NCI-H1092 treated with DMSO at 0.1 percent for 48 hours (cell line): Measurements from ENCODE around the gene TRAPPC5.

Experiments used
- DNase-seq: peaks from one replicate; lab custom pipeline; 2025; lab: John Stamatoyannopoulos, UW

The TRAPPC5 gene

DNA sequence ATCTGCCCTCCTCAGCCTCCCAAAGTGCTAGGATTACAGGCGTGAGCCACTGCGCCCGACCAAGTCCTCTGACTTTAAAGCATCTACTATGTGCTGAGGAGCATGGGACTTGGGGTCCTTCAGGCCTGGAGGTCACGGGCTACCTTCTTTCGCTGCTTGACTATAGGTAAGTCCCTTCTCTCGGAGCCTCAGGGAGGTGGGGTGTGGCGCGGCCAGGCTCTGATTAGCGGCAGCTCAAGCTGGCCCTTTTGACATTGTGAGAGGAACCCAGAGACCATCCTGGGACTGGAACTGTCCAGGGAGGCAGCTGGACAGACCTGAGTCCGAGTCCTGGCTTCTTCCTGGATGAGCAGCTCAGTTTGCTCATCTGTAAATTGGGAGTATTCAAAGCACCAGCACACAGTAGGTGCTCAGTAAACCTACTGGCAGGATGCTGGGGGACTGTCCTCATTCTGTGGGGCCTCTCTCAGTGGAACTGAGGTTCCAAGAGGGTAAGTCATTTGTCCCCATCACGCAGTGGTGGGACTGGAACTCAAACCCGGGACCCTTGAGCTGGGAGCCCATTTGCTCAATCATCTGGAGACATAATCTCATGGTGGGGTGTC is 20.5 kb downstream of the TRAPPC5 start:
- DNase-seq, result no peak

DNA sequence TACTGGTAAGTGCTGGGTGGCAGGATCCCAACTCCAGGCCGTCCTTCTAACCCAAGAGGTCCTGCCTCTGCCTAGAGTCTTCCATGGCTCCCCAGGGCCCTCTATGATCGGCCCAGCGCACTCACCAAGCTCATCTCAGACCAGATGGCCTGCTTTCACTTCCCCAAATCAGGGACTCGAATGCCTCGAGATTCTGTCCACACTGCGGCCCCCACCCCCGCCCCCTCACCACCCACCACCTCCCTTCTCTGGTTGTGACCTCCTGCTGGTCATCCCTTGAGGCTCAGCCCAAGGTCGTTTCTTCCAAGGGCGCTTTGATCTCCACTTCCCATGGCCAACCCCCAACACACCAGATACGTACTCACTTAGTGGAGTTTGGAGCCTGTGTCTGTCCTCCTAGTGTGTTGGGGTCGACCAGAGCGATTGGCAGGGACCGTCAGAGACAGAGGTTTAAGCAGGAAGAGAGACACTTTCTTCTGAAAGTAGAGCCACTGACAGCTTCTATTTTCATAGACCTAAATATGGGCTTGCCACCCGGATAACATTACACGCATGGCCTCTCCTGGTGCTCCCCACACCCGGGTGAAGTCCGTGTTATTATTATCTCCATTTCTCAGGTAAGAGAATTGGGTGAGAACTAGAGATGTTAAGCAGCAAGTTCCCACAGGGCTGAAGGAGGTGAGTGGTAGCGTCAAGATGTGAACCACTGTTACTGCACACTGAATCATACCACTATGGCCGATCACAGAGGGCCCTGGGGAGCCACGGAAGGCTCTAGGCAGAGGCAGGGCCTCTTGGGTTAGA is 21.2 kb downstream of the TRAPPC5 start, which contains the start of gene FCER2:
Gene FCER2, minus strand, starts transcription at position 478 of the 804 bp plus-strand sequence. CDS start 2,371 bp downstream, outside the sequence.
- no peak for DNase-seq

DNA sequence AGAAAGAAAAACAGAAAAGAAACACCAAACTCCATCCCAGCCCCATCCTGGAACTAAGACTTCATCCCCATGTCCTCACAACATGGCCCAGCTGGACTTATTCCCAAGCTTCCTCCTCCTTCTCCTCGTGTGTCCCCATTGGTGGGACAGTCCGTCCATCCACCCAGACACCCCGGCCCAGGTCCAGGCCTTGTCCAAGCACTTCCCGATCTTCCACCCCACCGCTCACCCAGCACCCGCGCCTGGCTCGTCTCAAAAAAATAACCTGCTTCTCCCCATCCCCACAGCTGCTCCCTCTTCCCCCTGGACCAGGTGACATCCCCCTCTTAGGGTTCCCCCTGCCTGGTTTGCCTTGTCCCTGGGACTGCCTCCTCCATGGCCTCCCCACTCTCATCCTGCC is 22.7 kb downstream of the TRAPPC5 start:
- DNase-seq, result no peak

GRCh38 chr19:7704280-7705060 is 23.8 kb downstream of the TRAPPC5 start:
- no peak for DNase-seq

- no peak for DNase-seq
Measured at GRCh38 chr19:7705387-7706187, 25.0 kb downstream of the TRAPPC5 start.

DNA sequence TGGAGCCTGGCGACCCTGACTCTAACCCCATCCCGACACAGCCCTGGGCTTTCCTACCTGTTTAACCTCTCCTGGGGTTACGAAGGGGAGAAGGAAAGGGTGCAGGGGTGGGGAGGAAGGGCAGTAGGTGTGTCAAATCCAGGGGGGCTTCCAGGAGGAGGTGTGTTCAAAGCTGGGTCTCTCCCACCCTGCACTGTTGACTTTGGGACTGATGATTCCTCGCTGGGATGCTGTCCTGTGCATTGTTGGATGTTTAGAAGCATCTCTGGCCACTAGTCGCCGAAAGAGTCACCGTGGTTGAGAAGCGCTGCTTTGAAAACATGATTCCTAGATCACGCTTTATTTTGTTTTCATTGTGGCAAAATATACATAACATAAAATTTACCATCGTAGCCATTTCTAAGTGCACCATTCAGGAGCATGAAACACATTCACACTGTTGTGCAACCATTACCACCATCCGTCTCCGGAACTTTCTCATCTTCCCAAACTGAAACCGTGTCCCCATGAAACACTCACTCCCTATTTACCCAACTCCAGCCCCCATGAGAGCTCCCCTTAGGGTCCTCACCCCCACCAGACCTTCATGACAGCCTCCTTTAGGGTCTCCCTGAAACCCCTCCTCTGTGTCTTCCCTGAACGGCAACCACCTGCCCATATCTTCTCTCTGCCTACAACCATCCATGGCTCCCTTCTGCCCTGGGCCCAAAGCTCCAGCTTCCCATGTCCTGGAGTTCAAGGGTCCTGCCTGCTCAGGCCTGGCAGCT is 25.7 kb downstream of the TRAPPC5 start:
- no peak for DNase-seq

DNA sequence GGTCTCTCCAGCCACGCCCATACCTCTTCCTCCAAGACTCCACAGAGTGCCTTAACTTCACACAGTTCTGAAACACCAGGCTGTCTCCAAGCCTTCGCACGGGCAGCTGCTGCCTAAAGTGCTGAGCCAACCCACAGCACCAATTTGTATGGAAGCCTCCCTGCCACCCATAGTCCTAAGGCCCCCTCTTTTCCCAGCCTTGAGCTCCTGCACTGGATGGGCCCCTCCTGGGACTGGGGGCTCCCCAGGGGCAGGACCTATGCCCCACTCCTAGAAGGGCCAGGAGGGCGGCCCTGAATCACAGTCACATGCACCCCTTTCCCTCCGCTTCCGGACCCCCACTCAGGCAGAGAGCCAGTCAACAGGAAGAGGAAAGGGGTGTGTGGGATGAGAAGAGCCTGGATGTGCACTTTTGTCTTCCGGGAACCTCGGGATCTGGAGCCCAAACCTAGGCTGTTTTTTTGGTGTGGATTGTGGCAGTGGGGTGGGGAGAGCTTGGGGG is 26.4 kb downstream of the TRAPPC5 start:
- DNase-seq, result no peak

DNA sequence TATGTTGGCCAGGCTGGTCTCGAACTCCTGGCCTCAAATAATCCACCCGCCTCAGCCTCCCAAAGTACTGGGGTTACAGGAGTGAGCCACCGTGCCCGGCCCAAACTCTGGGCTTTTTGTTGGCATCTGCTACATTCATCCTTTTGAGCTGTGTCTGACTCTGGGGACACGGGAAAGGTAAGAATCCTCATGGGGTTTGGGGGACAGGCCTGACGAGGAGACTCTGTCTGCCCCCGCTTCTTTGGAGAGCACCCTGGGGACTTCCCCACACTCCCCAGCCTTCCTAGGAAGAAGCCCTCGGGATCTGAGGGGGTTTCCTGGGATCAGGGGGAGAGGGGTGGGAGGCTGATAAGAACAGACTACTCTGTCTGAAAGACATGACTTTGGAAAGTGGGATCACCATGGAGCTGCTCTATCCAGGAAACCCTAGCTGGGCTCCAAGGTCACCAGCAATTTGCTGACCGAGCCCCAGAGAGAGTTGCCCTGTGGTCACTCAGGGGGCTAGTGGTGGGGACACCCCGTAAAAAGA is 29.4 kb downstream of the TRAPPC5 start:
- no peak for DNase-seq

GRCh38 chr19:7710616-7711015 is 30.0 kb downstream of the TRAPPC5 start:
- no peak for DNase-seq

DNA sequence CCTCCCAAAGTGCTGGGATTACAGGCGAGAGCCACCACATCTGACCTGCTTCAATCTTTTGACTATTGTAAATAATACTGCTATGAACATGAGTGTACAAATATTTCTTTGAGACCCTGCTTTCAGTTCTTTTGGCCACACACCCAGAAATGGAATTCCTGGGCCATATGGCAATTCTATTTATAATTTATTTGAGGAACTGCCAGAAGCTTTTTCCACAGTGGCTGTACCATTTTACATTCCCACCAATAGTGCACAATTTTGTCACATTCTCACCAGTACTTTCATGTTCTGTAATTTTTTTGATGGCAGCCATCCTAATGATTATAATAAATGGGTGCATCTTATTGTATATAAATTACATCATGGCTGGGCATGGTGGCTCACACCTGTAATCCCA is 35.0 kb downstream of the TRAPPC5 start:
- DNase-seq, result no peak

GRCh38 chr19:7716762-7717161 is 36.1 kb downstream of the TRAPPC5 start:
- no peak for DNase-seq

GRCh38 chr19:7718668-7719067 is 38.0 kb downstream of the TRAPPC5 start:
- DNase-seq, result no peak

- no peak for DNase-seq
Measured at GRCh38 chr19:7720351-7720750, 39.7 kb downstream of the TRAPPC5 start.

GRCh38 chr19:7722231-7722651 is 41.6 kb downstream of the TRAPPC5 start:
- DNase-seq, result peak; percentile 53

DNA sequence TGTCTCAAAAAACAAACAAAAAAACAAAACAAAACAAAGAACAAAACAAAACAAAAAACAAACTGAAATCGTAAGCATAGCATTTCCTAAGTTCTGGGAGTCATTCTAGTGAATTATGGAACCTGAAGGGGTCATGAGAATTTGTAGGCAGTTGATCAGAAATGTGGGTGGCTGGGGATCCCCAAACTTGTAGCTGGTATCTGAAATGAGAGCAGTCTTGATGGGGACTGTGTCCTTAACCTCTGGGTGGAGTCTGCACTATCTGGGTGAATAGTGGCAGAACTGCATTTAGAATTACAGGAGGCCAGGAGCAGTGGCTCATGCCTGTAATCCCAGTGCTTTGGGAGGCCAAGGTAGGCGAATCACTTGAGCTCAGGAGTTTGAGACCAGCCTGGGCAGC is 45.2 kb downstream of the TRAPPC5 start:
- no peak for DNase-seq

- no peak for DNase-seq
Measured at GRCh38 chr19:7729211-7729610, 48.6 kb downstream of the TRAPPC5 start.

GRCh38 chr19:7729831-7730285 is 49.2 kb downstream of the TRAPPC5 start:
- no peak for DNase-seq

- no peak for DNase-seq
Measured at GRCh38 chr19:7730286-7731217, 49.9 kb downstream of the TRAPPC5 start.

DNA sequence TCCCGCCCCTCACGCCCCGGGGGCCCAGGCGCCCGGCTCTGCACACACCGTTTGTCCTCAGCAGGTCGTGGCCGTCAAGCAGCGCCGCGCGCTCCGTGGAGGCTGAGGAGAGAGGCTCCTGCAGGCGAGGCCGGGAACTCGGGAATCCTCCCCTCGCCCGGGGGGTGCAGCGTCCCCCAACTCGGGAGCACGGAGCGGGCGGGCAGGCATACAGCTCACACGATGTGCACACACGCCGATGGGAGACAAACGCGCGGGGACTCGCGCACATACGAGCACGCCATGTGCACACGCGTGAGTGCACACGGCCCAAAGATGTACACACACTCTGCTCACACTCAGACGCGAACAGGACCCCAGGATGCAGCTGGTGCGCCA is 50.6 kb downstream of the TRAPPC5 start:
- DNase-seq, result no peak

- DNase-seq, result no peak
Measured at GRCh38 chr19:7731615-7732014, 51.0 kb downstream of the TRAPPC5 start.
